GM18909 (cell line): ENCODE measurements around the gene ARHGEF1.
A peak's percentile ranks its signal among the peaks of the same experiment; 100 is the strongest.

ENCODE experiments used
- ATAC-seq: cut with Tn5 transposase; IDR thresholded peaks from one replicate; pipeline ENCODE4 v1.9.1; 2021; ENCODE audit warnings: mild to moderate bottlenecking; ENCODE audit not compliant: unreplicated experiment, poor library complexity

The ARHGEF1 gene

GRCh38 chr19:41879080-41879479 lies 3.9 kb upstream of the ARHGEF1 start:
- no peak for ATAC-seq

- ATAC-seq = no peak
These were observed 3.2 kb upstream of the ARHGEF1 start for GRCh38 chr19:41879670-41880328.

- ATAC-seq = no peak
These were observed 2.7 kb upstream of the ARHGEF1 start for GRCh38 chr19:41880329-41880708.

- no peak for ATAC-seq
These were observed 458 bp downstream of the ARHGEF1 start for GRCh38 chr19:41883463-41883820.

GRCh38 chr19:41883821-41884733 lies 1.1 kb downstream of the ARHGEF1 start:
- ATAC-seq = peak; percentile 79

- ATAC-seq = no peak
These were observed 4.1 kb downstream of the ARHGEF1 start for GRCh38 chr19:41886761-41887710.

GRCh38 chr19:41887711-41888382 lies 4.9 kb downstream of the ARHGEF1 start:
- ATAC-seq = no peak

GRCh38 chr19:41888926-41889325 lies 5.9 kb downstream of the ARHGEF1 start:
- ATAC-seq = no peak

- no peak for ATAC-seq
These were observed 6.9 kb downstream of the ARHGEF1 start for GRCh38 chr19:41889896-41890295.

- ATAC-seq = no peak
These were observed 8.0 kb downstream of the ARHGEF1 start for GRCh38 chr19:41890936-41891335.

- ATAC-seq = no peak
These were observed 9.4 kb downstream of the ARHGEF1 start for GRCh38 chr19:41892173-41892902.

- ATAC-seq = no peak
These were observed 10.9 kb downstream of the ARHGEF1 start for GRCh38 chr19:41893899-41894298.

GRCh38 chr19:41894350-41894749 lies 11.4 kb downstream of the ARHGEF1 start:
- ATAC-seq = no peak

GRCh38 chr19:41895745-41896580 lies 13.0 kb downstream of the ARHGEF1 start:
- no peak for ATAC-seq

GRCh38 chr19:41896581-41896942 lies 13.6 kb downstream of the ARHGEF1 start:
- ATAC-seq = no peak

- no peak for ATAC-seq
These were observed 14.2 kb downstream of the ARHGEF1 start for GRCh38 chr19:41897181-41897580.

- ATAC-seq = no peak
These were observed 14.8 kb downstream of the ARHGEF1 start for GRCh38 chr19:41897820-41898219.

GRCh38 chr19:41898235-41898634 lies 15.3 kb downstream of the ARHGEF1 start:
- no peak for ATAC-seq
